ES-I3 (cell line): Measurements from ENCODE around the gene ISCA2.
"Not testable (repeated sequence)": the region's sequence is repeated elsewhere in the genome, so short reads cannot be mapped to it uniquely, and the experiment has no call there.

Experiments
- H3K36me3 ChIP-seq: 2 replicates; pipeline ENCODE4 v1.6.1; 2013; ENCODE audit warnings: mild to moderate bottlenecking, low read length, control low read depth, moderate library complexity; ENCODE audit not compliant: insufficient read depth
- H3K4me1 ChIP-seq: 2 replicates; pipeline ENCODE4 v1.6.1; 2013; ENCODE audit warnings: mild to moderate bottlenecking, control low read depth, low read length; ENCODE audit not compliant: insufficient read depth
- H3K9ac ChIP-seq: 2 replicates; pipeline ENCODE4 v1.6.1; 2013; ENCODE audit warnings: low read depth, mild to moderate bottlenecking, low read length, moderate library complexity
- H3K9me3 ChIP-seq: 2 replicates; pipeline ENCODE4 v1.6.1; 2013; ENCODE audit warnings: mild to moderate bottlenecking, low read length, moderate library complexity; ENCODE audit not compliant: control insufficient read depth, insufficient read depth

Gene ISCA2

DNA sequence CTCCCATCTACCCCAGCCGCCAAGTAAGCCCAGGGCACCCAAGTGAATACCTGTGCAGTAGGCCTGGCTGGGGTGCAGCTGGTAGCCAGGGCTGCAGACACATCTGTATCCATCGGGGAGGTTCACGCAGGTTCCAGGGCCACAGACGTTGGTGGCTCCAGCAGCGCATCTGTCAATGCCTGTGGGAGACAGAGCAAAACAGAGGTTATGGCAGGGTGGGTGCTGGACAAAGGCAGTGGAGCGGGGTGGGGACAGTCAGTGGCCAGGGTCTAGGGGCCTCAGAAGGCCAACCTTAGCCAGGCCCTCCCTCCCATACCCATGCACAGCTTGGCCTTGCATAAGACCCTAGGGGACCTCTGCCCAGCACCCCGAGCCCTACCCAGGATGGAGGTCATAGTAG is 29.2 kb downstream of the ISCA2 start:
- no peaks in the 10 kb centered on the region for H3K9me3 ChIP-seq
- H3K4me1 ChIP-seq, result peaks cover 9% of the 10 kb centered on the region; the same call in 1 of the 2 replicates
- no peaks in the 10 kb centered on the region for H3K36me3 ChIP-seq
- no peak overlapping the region for H3K9ac ChIP-seq

DNA sequence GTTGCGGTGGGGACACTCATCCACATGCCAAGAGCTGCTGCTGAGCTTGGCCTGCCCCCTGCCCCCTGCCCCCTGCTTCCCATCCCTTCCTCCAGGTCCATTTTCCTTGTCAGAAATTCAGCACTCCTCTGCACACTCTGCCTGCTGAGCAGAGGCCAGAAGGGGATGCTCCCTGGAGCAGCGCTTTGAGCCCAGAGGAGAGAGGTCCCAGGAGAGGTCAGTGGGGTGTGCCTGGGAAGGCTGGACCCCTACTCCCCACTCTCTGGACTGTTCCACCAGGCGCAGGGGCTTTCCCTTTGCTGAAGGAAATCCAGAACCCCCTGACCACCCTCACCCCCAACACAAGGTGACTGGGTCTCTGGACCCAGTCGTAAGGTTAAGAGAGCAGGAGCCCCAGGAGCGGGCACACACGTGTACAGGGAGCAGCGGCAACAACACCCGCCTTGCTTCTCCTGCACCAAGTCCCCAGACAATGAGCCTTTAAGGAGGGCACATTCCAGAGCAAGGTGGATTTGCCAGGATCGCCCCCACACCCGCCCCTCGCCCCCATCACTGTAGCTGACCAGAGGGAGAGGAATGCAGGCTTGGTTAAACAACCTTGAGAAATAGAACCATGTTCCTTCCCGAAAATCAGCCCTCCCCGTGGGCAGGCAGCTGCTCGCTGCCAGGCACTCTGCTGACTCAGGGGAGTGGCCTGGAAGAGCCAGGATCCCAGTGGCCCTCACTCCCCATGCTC is 30.7 kb downstream of the ISCA2 start:
- no peaks in the 10 kb centered on the region for H3K9me3 ChIP-seq
- no peak overlapping the region for H3K9ac ChIP-seq
- no peaks in the 10 kb centered on the region for H3K36me3 ChIP-seq
- peaks cover 9% of the 10 kb centered on the region; the same call in 1 of the 2 replicates for H3K4me1 ChIP-seq

DNA sequence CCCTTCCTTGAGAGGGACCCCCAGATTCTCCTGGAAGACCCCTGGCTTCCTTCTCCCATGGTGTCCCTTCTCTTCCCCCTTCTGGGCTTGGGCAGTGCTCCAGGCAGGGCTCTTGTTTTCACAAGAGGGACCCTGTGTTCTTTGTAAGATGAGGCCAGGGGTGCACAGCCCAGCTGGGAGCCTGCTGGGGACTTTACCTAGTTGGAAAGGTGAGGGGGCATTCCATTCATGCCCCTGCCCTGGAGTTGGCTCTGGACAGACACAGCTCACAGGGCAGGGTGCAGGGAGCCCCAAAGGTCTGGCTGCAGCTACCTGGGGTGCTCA is 31.2 kb downstream of the ISCA2 start:
- no peaks in the 10 kb centered on the region for H3K9me3 ChIP-seq
- H3K9ac ChIP-seq, result no peak overlapping the region
- peaks cover 9% of the 10 kb centered on the region; the same call in 1 of the 2 replicates for H3K4me1 ChIP-seq
- H3K36me3 ChIP-seq, result no peaks in the 10 kb centered on the region

DNA sequence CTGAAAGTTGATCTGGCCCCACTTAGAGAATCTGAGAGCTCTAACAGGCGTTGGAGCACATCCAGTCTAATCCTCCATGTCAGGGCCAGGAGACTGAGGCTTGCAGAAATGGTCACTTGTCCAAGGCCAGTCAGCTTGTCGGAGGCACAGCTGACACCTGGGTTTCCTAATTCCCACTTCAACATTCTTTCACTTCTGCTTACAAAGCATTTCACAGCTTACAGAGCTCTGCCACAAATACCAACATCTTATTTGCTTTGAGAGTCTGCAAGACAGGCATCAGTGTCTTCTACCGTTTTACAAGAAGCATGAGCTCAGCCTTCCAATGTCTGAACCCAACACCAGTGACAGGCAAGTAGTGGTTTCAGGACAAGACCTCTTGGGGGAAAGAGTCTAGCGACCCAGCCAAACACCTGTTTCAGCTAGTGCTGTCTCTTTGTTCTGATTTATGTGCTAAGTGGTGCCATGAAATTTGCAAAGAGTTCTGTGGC is 31.8 kb downstream of the ISCA2 start:
- peaks cover 9% of the 10 kb centered on the region; the same call in 1 of the 2 replicates for H3K4me1 ChIP-seq
- no peaks in the 10 kb centered on the region for H3K9me3 ChIP-seq
- no peaks in the 10 kb centered on the region for H3K36me3 ChIP-seq
- no peak overlapping the region for H3K9ac ChIP-seq

DNA sequence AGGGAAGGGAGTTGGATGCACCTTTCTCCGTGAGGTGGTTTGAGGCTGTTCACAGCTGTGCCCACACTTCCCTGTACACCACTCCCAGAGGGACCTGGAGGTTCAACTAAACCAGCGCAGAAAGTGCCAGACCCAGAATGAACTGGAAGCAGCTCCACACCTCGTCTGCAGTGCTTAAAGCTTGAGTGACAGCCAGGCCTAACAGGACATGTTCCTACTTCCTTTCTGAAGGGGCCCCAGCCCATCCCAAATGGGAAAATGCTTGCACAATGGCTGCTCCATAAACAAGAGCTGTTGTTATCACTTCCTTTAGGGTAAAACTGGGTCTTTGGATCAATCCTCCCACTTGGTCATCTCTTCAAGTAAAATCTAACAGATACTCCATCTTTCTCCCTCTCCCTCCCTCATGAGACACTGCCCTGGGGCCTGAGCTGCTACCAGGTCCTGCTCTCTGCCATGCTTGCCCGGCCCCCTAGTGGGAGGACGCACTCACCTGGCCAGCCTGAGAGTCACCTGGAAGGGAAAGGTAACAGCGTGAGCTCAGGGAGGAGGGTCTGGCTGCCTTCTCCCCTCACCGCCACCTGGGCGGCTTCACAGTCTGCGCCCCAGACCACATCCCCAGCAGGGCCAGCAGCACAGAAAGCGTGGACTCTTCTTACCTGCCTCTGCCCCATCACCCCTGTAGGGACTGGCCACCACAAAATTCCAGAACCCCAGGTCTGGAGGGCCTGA is 33.5 kb downstream of the ISCA2 start:
- H3K4me1 ChIP-seq, result peaks cover 12% of the 10 kb centered on the region; the same call in 1 of the 2 replicates
- no peak overlapping the region for H3K9ac ChIP-seq
- no peaks in the 10 kb centered on the region for H3K36me3 ChIP-seq
- no peaks in the 10 kb centered on the region for H3K9me3 ChIP-seq

DNA sequence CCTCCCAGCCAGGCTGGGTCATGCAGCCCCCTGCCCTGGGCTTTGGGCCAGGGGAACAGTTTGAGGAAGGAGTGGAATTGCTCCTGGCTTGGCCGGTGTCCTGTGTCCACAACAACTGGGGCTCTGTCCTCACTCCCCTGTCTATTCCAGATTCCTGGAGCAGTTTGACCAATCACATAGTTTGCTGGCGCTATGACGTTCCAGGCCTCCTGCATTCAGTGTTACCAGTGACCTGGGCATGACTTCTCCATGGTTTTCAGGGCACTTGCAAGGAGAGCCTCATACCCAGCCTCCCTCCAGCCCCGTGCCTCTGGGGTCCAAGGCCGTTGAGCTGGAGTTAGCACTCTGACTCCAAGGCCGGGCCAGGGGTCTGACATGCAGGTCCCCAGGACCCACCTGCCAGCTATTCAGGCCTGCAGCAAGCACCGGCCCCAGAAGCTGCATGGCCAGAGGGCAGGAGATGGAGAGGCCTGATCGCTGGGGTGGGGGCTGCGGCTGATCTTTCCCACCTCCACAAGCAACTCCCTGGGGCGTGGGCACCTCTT is 34.2 kb downstream of the ISCA2 start:
- Histone ChIP-seq H3K9me3 (no peaks in the 10 kb centered on the region), H3K9ac (no peak overlapping the region), H3K36me3 (no peaks in the 10 kb centered on the region), H3K4me1 (peaks cover 12% of the 10 kb centered on the region; the same call in 1 of the 2 replicates)

DNA sequence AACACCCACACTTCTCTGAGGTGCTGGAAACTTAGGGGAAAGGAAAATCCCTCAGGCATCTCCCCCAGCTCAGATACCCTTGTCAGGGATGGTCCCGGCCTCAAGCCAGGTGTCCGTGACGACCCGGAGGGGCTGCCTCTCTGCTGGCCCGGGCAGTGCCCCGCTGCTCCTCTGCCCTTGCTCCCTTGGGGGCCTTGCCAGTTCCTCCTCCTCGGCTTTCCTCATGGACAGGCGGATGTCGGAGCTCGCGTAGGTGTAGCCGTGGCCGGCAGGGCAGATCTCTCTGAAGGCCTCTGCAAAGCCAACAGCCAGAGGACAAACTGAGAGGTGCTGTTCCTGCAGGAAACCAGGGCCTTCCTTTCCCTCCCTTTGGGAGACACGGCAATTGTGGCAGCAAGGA is 34.8 kb downstream of the ISCA2 start:
- Histone ChIP-seq H3K9me3 (no peaks in the 10 kb centered on the region), H3K9ac (no peak overlapping the region), H3K4me1 (peaks cover 12% of the 10 kb centered on the region; the same call in 1 of the 2 replicates), H3K36me3 (no peaks in the 10 kb centered on the region)

DNA sequence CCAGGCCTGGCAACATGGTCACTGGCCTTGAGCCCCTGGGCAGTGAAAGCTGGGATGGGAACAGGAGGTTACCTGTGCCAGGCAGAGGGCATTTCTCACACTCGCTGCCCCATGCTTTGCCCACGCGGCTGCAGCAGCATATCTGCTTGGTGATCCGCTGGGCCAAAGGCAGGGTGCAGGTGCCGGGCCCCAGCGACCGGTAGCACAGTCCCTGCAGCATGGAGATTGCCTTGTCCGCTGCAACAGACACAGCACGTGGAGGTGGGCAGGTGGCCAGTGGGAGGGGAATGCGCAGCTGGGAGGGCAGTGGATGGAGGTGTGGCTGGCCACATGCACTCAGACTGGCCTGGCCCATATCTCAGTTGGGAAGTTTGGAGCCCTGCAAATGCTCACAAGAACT is 35.3 kb downstream of the ISCA2 start:
- H3K9ac ChIP-seq, result no peak overlapping the region
- peaks cover 12% of the 10 kb centered on the region; the same call in 1 of the 2 replicates for H3K4me1 ChIP-seq
- no peaks in the 10 kb centered on the region for H3K36me3 ChIP-seq
- no peaks in the 10 kb centered on the region for H3K9me3 ChIP-seq

DNA sequence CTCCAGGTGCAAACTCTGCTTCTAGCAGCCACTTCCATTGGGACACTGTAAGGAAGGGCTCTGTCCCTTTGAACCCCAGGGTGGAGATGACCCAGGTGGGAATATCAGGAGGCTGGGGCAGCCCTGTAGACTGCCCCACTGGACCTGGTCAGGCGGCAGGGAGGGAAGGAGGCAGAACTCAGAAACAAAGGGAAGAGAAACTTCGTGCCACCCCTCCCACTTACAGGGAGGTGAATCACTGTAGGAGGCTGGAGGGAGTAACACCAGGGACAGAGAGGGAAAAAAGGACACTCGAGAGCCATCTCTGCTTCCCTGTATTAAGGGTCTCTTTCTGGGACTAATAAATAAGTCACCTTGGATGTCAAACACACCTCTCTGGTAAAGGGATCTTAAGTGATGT is 37.4 kb downstream of the ISCA2 start:
- H3K9me3 ChIP-seq, result no peaks in the 10 kb centered on the region
- H3K9ac ChIP-seq, result no peak overlapping the region
- H3K4me1 ChIP-seq, result peaks cover 9% of the 10 kb centered on the region; the same call in 1 of the 2 replicates
- H3K36me3 ChIP-seq, result no peaks in the 10 kb centered on the region

DNA sequence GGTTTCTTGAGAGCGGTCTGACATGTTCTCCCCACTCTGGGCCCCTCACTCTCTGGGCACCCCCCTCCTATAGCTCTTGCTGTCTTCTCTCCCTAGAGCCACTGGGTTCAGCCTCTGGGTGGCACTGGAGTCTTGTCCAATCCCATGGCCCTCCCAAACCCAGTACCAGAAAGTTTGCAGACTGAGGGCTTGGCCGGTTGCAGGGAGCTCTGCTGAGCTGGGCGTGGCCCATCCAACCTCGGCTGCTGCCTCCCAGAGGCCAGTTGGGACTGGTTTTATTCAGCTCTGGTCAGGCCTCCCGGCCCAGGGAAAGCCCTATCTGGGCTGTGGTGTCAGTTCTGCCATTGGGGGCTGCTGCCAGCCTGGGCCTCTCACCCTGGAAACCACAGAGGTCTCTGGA is 37.9 kb downstream of the ISCA2 start:
- Histone ChIP-seq H3K4me1 (peaks cover 9% of the 10 kb centered on the region; the same call in 1 of the 2 replicates), H3K36me3 (no peaks in the 10 kb centered on the region), H3K9me3 (no peaks in the 10 kb centered on the region), H3K9ac (no peak overlapping the region)

DNA sequence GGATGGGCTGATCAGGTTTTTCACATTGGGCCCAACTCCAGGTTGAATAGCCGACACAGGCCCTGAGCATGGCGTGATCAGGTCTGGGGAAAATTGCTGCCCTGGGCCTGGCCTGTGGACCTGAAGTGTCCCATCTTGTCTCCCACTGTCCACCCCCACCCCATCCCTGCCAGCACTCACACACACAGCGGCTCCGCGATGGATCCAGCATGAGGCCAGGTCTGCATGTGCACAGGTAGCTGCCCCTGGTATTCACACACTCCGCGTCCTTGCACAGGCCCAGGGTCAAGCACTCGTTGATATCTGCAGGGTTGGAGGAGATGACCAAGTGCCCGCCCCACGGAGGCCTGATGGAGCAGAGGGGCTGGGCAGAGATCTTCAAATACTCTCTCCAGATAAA is 38.7 kb downstream of the ISCA2 start:
- no peak overlapping the region for H3K9ac ChIP-seq
- H3K9me3 ChIP-seq, result no peaks in the 10 kb centered on the region
- H3K4me1 ChIP-seq, result peaks cover 4% of the 10 kb centered on the region; the same call in 1 of the 2 replicates
- no peaks in the 10 kb centered on the region for H3K36me3 ChIP-seq

DNA sequence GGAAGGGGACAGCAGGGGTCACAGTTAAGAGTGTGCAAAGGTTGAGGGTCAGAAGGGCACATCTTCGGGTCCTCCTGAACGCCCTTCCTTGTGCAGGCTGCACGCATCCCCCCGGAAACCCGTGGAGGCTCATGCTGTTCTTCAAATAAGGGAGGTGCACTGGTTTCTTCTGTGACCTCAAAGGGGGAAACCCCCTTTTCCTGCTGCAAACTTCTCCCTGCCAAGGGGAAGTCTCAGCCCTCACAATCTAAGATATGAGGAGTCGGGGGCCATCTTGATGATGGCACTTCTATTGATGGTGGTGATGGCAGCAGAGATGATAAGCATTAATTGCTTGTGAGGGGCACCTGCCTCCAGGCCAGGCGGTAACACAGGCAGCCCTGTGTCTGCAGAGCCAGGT is 40.0 kb downstream of the ISCA2 start:
- H3K4me1 ChIP-seq, result peaks cover 4% of the 10 kb centered on the region; the same call in 1 of the 2 replicates
- H3K9ac ChIP-seq, result no peak overlapping the region
- no peaks in the 10 kb centered on the region for H3K36me3 ChIP-seq
- H3K9me3 ChIP-seq, result no peaks in the 10 kb centered on the region

- H3K9ac ChIP-seq, result no peak overlapping the region
- no peaks in the 10 kb centered on the region for H3K36me3 ChIP-seq
- peaks cover 4% of the 10 kb centered on the region; the same call in 1 of the 2 replicates for H3K4me1 ChIP-seq
- H3K9me3 ChIP-seq, result no peaks in the 10 kb centered on the region
Observed at GRCh38 chr14:74535756-74536325, 42.3 kb downstream of the ISCA2 start.

- not testable (repeated sequence) for H3K4me1 ChIP-seq, H3K9ac ChIP-seq, H3K36me3 ChIP-seq, H3K9me3 ChIP-seq
Observed at GRCh38 chr14:74536336-74536735, 42.8 kb downstream of the ISCA2 start.
